Subcutaneous adipose tissue (tissue), 4 donors: ENCODE data around the gene CLASP1. TPM values are rescaled to one million over a fixed set of nuclear protein-coding genes. Genes with fewer than 3 reads are reported as not detected.

Experiments
- total RNA-seq, 4 donors: library from RNA; depleted of rRNA; stranded (reverse); fragments of >200 nt; gene quantifications; one replicate each; pipeline ENCODE4 v1.1.0, GENCODE V29; 2016
- TF ChIP-seq, protein P1 (sequence below): fragments of 450-650 bp; IDR thresholded peaks from one replicate; pipeline ENCODE4 v1.5.1; 2016; ENCODE audit warnings: low read depth, mild to moderate bottlenecking, control low read depth, antibody characterized with exemption, moderate library complexity

The CLASP1 gene
- total RNA-seq, 4 donors from 2014 or later: 94.0 to 166 (median 112) TPM

GRCh38 chr2:121626777-121627524, 22.3 kb downstream of the CLASP1 start:
- TF ChIP-seq, protein P1, sequence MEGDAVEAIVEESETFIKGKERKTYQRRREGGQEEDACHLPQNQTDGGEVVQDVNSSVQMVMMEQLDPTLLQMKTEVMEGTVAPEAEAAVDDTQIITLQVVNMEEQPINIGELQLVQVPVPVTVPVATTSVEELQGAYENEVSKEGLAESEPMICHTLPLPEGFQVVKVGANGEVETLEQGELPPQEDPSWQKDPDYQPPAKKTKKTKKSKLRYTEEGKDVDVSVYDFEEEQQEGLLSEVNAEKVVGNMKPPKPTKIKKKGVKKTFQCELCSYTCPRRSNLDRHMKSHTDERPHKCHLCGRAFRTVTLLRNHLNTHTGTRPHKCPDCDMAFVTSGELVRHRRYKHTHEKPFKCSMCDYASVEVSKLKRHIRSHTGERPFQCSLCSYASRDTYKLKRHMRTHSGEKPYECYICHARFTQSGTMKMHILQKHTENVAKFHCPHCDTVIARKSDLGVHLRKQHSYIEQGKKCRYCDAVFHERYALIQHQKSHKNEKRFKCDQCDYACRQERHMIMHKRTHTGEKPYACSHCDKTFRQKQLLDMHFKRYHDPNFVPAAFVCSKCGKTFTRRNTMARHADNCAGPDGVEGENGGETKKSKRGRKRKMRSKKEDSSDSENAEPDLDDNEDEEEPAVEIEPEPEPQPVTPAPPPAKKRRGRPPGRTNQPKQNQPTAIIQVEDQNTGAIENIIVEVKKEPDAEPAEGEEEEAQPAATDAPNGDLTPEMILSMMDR: no peak

- TF ChIP-seq, protein P1: no peak
Measured at GRCh38 chr2:121625953-121626352, 23.3 kb downstream of the CLASP1 start.

DNA sequence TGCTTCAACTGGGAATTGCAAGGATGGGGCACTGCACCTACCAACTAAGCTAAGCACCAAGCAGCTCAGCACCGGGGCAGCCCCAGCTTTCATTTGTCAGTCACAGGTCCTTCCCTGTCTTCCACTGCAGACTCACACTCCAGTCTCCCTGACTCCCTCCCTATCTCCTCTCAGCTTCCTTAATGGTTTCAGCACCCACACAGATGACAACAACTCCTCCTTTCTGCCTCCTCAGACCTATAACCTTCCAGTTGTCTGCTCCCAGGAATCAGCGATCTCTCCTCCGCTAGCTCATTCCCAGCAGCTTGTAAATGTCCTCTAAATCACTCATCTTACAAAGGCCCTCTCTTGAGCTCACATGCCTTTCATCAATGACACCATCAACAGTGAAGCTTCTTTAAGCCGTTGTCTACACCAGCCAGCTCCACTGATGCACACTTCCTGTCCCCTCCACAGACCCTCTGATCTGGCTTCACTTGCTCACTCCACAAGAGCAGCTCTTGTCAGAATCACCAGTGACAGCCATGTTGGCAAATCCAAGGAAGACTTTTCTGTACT, 32.1 kb downstream of the CLASP1 start:
- TF ChIP-seq, protein P1: no peak

DNA sequence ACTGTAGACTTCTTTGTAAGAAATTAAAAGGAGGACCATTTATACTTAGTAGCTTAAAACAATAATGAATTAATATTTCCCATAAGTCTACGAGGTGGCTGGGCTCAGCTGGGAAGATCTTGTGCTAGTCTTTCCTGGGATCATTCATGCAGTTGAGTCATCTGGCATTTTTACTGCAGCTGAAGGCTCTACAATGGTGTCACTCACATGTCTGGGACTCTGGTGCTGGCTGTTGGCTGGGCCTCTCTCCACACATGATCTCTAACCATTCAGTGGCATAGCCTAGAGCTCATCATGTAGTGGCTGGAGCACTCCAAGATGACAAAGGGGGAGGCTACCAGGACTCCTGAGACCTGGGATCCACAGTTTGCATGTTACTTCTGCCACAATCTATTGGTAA, 35.5 kb downstream of the CLASP1 start:
- TF ChIP-seq, protein P1: no peak

DNA sequence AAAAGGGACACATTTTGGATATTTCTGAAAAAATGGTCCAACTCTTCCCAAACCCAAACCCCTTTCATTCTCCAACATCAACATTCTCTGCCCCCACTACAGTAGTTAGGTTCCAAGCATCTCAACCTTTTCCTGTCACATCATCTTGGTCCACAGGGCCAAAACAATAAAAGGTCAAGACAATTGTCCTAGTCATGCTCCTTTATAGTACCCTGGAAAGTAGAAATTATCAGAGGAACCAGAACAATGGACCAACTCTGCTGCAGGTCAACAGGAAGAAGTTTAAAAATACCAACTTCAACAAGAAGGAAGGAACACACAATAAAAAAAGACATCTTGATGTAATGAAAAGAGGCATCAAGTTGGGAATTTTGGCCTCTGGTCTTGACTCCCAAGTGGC, 36.1 kb downstream of the CLASP1 start:
- TF ChIP-seq, protein P1: no peak

- TF ChIP-seq, protein P1: no peak
Measured at GRCh38 chr2:121611730-121612705, 37.2 kb downstream of the CLASP1 start.

- TF ChIP-seq, protein P1: no peak
Measured at GRCh38 chr2:121608967-121609366, 40.3 kb downstream of the CLASP1 start.
